ENCODE measurements around the gene ZNF513.
A peak's percentile ranks its signal among the peaks of the same experiment; 100 is the strongest.

Gene ZNF513

GRCh38 chr2:27408601-27409320 is 28.2 kb upstream of the ZNF513 start:
- DNase-seq (no peak), ATAC-seq (replicated peaks) (no peak)
- no peaks in the 10 kb centered on the region for H3K9me3 Mint-ChIP-seq
- H3K27ac Mint-ChIP-seq: peak overlapping the region; percentile 91 to 93
- H3K36me3 Mint-ChIP-seq (ENCODE audit: insufficient read depth): peaks cover 21% of the 10 kb centered on the region
- H3K4me3 Mint-ChIP-seq: peak overlapping the region; percentile 81 to 89
- peaks cover 12 to 18% of the 10 kb centered on the region in 2 donors for H3K27me3 Mint-ChIP-seq
- H3K4me1 Mint-ChIP-seq (ENCODE audit: low read depth in 2 of 2): peaks cover 22 to 34% of the 10 kb centered on the region in 2 donors

GRCh38 chr2:27407798-27408491 is 27.4 kb upstream of the ZNF513 start:
- DNase-seq (no peak), ATAC-seq (replicated peaks) (no peak)
- H3K4me3 Mint-ChIP-seq: peak overlapping the region; percentile 81 to 89
- peak overlapping the region; percentile 91 to 93 for H3K27ac Mint-ChIP-seq
- H3K36me3 Mint-ChIP-seq (ENCODE audit: insufficient read depth): peaks cover 22% of the 10 kb centered on the region
- peaks cover 22 to 38% of the 10 kb centered on the region in 2 donors for H3K4me1 Mint-ChIP-seq (ENCODE audit: low read depth in 2 of 2)
- peaks cover 9 to 13% of the 10 kb centered on the region in 2 donors for H3K27me3 Mint-ChIP-seq
- no peaks in the 10 kb centered on the region for H3K9me3 Mint-ChIP-seq

GRCh38 chr2:27400348-27401135 is 20.0 kb upstream of the ZNF513 start:
- peak overlapping the region; percentile 59 to 68 for H3K27ac Mint-ChIP-seq
- no peak for DNase-seq
- H3K4me1 Mint-ChIP-seq (ENCODE audit: low read depth in 2 of 2): peaks cover 20 to 43% of the 10 kb centered on the region in 2 donors
- no peak overlapping the region for H3K4me3 Mint-ChIP-seq
- no peak for ATAC-seq (replicated peaks)
- no peaks in the 10 kb centered on the region for H3K9me3 Mint-ChIP-seq
- H3K27me3 Mint-ChIP-seq: no peaks in the 10 kb centered on the region
- H3K36me3 Mint-ChIP-seq (ENCODE audit: insufficient read depth): peaks cover 33% of the 10 kb centered on the region

DNA sequence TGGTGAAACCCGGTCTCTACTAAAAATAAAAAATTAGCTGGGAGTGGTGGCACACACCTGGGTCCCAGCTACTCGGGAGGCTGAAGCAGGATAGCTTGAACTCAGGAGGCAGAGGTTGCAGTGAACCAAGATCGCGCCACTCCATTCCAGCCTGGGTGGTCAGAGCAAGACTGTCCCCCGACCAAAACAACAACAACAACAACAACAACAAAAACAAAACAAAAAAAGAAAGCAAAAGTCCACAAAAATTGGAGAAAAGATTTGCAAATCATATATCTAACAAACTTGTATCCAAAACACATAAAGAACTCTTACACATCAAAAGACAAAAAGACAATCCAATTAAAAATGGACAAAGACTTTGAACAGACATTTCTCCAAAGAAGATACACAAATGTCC is 18.4 kb upstream of the ZNF513 start:
- no peak for DNase-seq
- ATAC-seq (replicated peaks): no peak
- H3K27ac Mint-ChIP-seq: peak overlapping the region in 1 of 2 donors; percentile 82
- no peaks in the 10 kb centered on the region for H3K9me3 Mint-ChIP-seq
- H3K36me3 Mint-ChIP-seq (ENCODE audit: insufficient read depth): peaks cover 22% of the 10 kb centered on the region
- H3K4me1 Mint-ChIP-seq (ENCODE audit: low read depth in 2 of 2): peaks cover 21 to 46% of the 10 kb centered on the region in 2 donors
- H3K27me3 Mint-ChIP-seq: no peaks in the 10 kb centered on the region
- peak overlapping the region in 1 of 2 donors; percentile 3 for H3K4me3 Mint-ChIP-seq

- Mint-ChIP-seq H3K27me3 (no peaks in the 10 kb centered on the region), H3K27ac (peak overlapping the region in 1 of 2 donors; percentile 98), H3K4me3 (no peak overlapping the region), H3K9me3 (no peaks in the 10 kb centered on the region), H3K4me1 (ENCODE audit: low read depth in 2 of 2) (peaks cover 24 to 37% of the 10 kb centered on the region in 2 donors), H3K36me3 (ENCODE audit: insufficient read depth) (peaks cover 34% of the 10 kb centered on the region)
- ATAC-seq (replicated peaks): no peak
- DNase-seq: no peak
Measured at GRCh38 chr2:27393225-27393624, 12.7 kb upstream of the ZNF513 start.

DNA sequence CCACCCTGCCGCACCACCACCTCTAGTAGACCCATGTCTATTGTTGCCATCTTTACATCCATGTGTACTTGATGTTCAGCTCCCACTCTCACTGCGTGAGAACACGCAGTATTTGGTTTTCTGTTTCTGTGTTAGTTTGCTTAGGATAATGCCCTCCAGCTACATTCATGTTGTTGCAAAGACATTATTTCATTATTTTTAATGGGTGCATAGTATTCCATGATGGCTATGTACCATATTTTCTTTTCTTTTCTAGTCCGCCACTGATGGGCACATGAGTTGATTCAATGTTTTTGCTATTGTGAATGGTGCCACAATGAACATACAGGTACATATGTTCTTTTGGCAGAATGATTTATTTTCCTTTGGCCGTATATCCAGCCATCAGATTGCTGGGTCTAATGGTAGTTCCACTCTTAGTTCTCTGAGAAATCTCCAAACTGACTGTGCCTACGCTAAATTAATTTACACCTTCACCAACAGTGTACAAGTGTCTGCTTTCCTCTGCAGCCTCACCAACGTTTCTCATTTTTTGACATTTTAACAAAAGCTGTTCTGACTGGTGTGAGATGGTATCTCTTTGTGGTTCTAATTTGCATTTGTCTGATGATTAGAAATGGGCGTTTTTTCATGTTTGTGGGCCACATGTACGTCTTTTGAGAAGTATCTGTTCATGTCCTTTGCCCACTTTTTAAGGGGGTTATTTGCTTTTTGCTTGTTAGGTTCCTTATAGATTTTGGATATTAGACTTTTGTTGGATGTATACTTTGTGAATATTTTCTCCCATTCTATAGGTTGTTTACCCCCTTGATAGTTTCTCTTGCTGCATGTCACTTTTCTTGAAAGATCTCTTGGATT is 10.5 kb upstream of the ZNF513 start:
- Mint-ChIP-seq H3K36me3 (ENCODE audit: insufficient read depth) (peaks cover 40% of the 10 kb centered on the region), H3K4me3 (peak overlapping the region; percentile 72 to 77), H3K27me3 (no peaks in the 10 kb centered on the region), H3K9me3 (no peaks in the 10 kb centered on the region), H3K27ac (peak overlapping the region; percentile 95 to 98), H3K4me1 (ENCODE audit: low read depth in 2 of 2) (peaks cover 21 to 33% of the 10 kb centered on the region in 2 donors)
- ATAC-seq (replicated peaks): peak; percentile 78
- DNase-seq: peak in 1 of 3 experiments; percentile 41

DNA sequence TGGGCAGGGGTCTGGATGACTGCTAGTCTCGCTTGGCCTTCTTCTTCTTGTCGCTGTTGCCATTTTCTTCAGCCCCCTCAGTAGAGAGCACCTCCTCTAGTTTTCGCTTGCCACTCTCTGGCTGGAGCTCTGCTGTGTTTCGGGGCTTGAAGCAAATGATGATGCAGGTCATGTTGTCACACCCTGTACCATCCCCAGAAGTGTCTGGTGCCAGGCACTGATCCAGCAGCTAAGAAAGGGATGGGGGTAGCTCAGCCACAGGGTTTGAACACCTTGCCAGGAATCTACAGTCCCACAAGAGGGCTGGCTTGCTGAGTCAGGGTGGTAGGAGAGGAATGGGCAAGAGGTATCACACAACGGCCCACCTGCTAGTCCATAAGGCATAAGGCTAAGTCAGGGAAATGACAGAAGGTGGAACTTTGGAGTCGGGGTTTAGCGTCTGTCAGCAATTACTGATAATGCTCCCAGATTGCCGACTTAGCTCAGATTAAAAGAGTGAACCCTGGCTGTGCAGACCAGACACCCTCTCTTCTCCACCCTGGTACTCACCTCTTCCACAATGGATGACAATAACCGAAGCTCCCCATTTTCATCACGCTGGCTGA is 1.1 kb upstream of the ZNF513 start:
- H3K27ac Mint-ChIP-seq: peak overlapping the region; percentile 93 to 95
- peaks cover 21 to 24% of the 10 kb centered on the region in 2 donors for H3K4me1 Mint-ChIP-seq (ENCODE audit: low read depth in 2 of 2)
- H3K9me3 Mint-ChIP-seq: no peaks in the 10 kb centered on the region
- DNase-seq: no peak
- H3K27me3 Mint-ChIP-seq: no peaks in the 10 kb centered on the region
- ATAC-seq (replicated peaks): no peak
- H3K4me3 Mint-ChIP-seq: peak overlapping the region; percentile 86 to 90
- peaks cover 67% of the 10 kb centered on the region for H3K36me3 Mint-ChIP-seq (ENCODE audit: insufficient read depth)

- H3K4me3 Mint-ChIP-seq: peak overlapping the region; percentile 86 to 90
- H3K4me1 Mint-ChIP-seq (ENCODE audit: low read depth in 2 of 2): peaks cover 21 to 24% of the 10 kb centered on the region in 2 donors
- H3K27me3 Mint-ChIP-seq: no peaks in the 10 kb centered on the region
- ATAC-seq (replicated peaks): peak; percentile 45
- H3K36me3 Mint-ChIP-seq (ENCODE audit: insufficient read depth): peaks cover 74% of the 10 kb centered on the region
- peak overlapping the region; percentile 93 to 95 for H3K27ac Mint-ChIP-seq
- peak; percentile 22 to 40 (median 39) for DNase-seq
- H3K9me3 Mint-ChIP-seq: no peaks in the 10 kb centered on the region
Measured at GRCh38 chr2:27379836-27380625, 503 bp downstream of the ZNF513 start.

DNA sequence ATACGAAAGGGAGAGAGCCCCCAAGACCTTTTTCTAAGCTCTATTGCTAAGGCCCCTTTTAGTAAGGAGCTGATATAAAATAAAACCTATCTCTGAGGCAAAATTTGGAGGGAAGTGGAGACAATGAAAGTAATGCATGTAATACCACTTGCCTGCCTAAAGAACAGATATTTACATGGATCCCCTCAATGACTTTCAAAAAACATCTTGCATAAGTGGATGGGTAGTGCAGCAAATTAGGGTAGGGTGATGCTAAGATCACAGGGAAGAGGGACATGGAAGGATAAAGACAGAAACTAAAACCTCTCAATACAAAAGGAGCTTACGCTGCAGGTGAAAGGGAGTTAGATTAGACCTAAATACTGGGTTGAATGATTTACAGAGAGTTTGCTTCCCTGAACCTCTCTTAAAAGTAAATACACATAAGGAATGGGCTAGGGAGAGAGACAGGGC is 1.1 kb downstream of the ZNF513 start:
- no peaks in the 10 kb centered on the region for H3K9me3 Mint-ChIP-seq
- ATAC-seq (replicated peaks) (no peak), DNase-seq (no peak)
- no peaks in the 10 kb centered on the region for H3K27me3 Mint-ChIP-seq
- H3K36me3 Mint-ChIP-seq (ENCODE audit: insufficient read depth): peaks cover 77% of the 10 kb centered on the region
- H3K4me1 Mint-ChIP-seq (ENCODE audit: low read depth in 2 of 2): peaks cover 21 to 27% of the 10 kb centered on the region in 2 donors
- H3K27ac Mint-ChIP-seq: peak overlapping the region; percentile 93 to 95
- peak overlapping the region; percentile 86 to 90 for H3K4me3 Mint-ChIP-seq

DNA sequence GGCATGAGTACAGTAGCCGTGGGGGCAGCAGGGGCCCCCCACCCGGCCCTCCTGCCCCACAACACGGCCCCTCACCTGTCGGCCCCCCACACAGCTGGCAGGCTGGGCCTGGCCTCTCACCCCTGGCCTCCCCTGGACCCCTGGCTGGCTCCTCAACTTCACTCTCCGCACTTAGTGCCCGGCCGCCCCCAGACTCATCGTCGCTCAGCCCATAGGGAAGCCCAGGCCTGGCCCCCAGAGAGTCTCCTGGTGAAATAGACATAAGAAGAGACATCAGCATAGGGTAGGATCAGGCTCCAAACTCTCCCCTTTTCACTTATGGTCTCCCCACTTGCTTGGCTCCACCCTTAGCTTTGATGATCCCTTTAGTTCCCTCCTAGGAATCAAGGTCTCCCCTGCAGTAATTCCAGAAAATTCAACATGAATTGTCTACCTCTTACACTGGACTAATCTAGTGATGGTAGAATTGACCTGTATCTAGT is 1.7 kb downstream of the ZNF513 start:
- Mint-ChIP-seq H3K27me3 (no peaks in the 10 kb centered on the region), H3K36me3 (ENCODE audit: insufficient read depth) (peaks cover 79% of the 10 kb centered on the region), H3K27ac (peak overlapping the region; percentile 93 to 95), H3K4me3 (peak overlapping the region in 1 of 2 donors; percentile 86), H3K4me1 (ENCODE audit: low read depth in 2 of 2) (peaks cover 21 to 27% of the 10 kb centered on the region in 2 donors), H3K9me3 (no peaks in the 10 kb centered on the region)
- DNase-seq (no peak), ATAC-seq (replicated peaks) (no peak)

DNA sequence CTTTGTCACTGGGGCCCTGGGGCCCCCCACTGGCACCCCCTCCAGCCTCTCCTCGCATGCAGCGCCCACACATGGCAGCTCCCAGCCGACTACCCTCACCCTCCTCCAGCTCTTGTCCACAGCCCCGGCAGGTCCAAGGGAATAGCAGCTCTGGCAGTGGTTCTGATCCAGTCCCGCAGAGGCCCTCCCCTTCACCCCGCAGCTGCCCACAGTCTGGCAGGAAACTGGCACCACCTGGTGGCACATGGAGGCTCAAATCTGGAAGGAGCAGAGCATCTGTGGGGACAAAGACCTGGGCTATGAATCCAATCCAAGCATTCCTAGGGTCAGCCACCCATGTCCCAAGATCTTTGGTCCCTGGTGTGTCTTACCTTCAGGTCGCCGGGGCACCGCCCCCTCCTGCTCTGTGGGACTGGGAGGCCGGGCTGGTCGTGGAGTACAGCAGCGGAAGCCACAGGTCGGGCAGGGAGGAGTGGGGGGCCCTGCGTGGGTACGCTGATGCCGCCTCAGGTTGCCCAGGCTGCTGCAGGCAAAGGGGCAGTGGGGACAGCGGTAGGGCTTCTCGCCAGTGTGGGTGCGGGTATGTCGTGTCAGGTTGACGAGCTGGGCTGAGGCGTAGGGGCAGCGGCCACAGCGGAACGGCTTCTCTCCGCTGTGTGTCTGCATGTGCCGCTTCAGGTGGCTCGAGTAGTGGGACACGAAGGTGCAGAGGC is 2.3 kb downstream of the ZNF513 start:
- ATAC-seq (replicated peaks) (no peak), DNase-seq (no peak)
- peak overlapping the region in 1 of 2 donors; percentile 46 for H3K27ac Mint-ChIP-seq
- H3K9me3 Mint-ChIP-seq: no peaks in the 10 kb centered on the region
- no peak overlapping the region for H3K4me3 Mint-ChIP-seq
- no peaks in the 10 kb centered on the region for H3K27me3 Mint-ChIP-seq
- H3K4me1 Mint-ChIP-seq (ENCODE audit: low read depth in 2 of 2): peaks cover 21 to 27% of the 10 kb centered on the region in 2 donors
- peaks cover 82% of the 10 kb centered on the region for H3K36me3 Mint-ChIP-seq (ENCODE audit: insufficient read depth)

All from effector memory CD8-positive, alpha-beta T cell (primary cell).